ENCODE results near the gene HOXD1.

The HOXD1 gene

DNA sequence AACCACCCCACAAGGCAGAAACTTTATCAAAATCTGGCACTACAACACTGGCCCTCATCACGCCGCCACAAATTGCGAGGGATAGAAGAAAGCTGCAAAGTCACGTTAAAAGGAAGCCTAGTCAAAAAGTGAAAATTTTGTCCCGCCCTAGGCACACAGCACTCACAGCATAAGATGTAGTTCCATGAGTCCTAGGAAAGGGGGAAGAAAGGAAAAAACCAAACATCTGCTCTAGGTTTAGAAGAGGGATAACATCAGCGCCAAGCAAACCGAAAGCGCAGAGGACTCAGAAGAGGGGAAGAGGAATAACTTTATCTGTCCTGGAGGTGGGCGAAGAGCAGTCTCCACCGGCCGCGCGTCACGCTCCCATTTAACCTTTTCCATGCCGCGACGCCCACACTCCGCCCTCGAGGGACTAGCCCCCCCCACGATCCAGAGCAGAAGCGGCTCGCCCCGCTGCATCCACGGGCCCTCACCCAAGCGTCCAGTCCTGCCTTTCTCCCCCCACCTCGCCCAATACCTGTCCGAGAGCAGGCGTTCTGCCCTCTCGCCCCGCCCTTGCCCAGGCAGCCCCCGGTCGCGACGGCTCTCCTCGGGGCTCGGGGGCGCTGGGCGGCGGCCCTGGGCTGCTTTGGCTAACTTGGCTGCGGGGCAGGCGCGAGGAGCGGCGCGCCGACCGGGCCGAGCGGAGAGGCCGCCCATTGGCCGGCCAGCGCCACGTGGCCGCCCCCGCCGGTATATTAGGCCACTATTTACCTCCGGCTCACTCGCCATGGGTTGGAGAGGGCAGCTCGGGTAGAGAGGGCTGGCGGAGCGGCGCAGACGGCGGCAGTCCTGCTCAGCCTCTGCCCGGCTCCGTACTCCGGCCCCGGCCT, at the start of gene HOXD1:
HOXD1 (plus strand) TSS at position 770 of the 875 bp plus-strand sequence. CDS start 134 bp downstream, outside the sequence.
- DNase-seq = peak; percentile 48

DNA sequence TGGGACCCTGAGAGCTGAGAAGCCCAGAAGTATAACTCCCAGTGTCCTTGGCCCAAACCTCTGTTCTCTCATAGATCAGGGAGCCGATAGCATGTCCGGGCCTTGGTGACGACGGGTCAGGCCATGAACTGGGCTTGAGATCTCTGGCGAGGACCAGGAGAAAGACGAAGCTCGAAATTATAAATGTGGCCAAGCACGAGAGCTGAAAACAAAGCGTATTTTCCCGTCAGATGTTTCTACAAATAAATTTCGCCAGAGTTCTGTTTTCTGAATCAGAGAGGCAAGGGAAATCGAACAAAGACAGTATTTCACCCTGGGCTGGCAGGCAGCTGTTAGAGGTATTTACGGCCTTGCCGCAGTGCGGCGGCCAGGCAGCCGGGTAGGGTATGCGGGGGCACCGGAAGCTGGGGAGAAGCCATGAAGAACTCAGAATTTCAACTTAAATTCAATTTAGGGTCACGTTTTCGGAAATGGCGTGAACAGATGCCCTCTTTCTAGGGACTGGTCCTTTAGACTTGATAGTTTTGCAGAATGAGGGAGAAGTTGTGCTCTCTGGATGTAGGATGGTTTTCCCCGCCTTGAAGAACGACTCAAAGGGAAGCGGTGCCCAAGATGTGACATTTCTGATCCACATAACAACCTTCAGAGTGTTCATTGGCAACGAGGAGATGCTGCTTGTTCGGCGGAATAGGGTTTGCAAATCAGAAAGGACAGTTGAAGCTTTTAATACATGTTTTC, 49.4 kb upstream of the HOXD1 start:
- DNase-seq = no peak

DNA sequence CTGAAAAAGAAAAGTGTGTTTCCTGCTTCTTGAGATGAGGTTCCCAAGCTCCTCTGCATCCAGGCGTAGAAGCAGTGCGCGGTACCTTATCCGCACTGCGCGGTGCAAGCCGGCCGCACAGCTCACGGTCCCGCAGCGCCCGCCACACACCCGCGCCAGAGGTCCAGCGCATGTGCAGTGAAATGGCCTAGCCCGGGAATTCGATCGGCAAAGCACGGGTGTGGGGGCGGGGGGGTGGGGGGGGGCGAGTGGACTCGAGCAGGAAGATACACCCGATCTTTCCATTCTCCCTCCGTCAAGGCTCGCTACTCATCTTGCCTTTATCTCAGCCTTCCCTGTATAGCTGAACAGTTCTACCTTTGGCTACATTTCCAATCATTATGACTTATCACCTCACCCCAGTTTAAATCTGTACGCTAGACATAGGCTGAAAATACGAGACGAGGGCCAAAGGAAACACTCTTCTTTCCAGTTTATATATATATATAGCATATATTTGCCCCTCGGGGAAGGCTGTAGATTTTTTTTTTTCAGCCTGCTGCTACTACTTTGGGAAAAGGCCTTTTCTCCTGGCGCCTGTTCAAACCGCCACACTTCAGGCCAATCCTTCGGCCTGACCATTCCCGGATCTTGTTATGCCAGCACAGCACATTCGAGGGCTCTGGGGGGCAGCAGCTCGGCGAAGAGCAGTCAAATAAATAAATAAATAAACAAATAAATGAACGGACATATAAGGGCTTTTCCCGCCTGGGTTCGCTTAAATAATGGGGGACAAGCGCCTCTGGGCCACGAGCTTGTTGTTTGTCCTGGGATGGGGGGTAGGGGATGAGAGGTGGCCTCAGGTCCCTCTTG, 48.6 kb upstream of the HOXD1 start:
- no peak for DNase-seq

DNA sequence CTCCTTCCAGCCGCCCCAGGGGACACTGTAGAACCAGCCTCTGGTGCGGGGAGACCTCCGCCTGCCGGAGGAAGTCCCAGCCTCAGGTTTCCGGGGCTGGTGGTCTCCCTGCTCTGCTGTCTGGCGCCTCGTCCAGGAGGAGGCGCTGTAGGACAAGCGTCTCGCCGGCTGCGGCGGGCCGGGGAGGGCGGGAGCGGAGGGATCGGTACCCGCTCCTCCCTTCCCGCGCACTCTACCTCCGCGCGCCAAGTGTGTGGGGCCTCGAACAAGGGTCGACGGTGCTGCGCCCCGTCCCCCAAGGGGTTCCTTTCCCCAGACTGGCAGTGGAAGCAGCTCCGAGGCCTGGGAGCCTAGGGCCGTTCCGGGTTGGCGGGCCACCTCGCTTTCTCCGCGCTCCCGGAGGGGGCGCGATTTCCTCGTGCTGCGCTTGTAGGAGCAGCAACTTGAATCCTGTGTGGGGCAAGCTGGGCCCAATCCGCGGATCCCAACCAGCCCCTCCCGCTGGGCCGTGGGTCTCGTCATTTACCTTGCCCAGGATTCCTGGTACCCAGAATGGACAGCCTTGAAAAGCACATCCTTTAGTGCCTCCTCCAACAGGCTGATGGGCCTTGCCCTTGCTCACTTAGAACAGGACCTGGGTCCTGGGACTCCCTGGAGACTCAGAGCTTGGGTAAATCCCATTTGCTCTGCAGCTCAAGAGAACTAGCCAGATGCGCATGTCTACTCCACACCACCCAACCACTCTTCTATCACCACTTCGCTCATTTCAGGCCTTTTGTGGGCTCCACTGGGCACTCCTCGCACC, 47.8 kb upstream of the HOXD1 start:
- DNase-seq = peak; percentile 70

DNA sequence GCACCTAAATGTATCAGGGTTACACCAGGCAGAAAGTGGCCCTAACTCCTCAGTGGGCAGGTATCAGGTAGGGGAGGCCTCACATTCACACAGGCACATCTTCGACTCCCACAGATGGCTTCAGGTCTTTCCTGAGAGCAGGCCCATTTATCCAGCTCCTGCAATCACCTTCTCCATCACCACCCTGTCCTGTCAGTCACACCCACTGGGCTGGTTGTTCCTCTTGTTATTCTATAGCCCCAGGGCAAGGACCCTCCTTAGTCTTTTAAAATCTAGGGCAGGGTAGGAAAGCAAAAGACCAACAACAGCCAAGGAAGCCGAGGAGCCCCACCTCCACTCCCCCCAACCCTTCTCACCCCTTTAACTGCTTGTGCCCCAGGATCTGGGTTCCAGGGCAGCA, 46.2 kb upstream of the HOXD1 start:
- no peak for DNase-seq

DNA sequence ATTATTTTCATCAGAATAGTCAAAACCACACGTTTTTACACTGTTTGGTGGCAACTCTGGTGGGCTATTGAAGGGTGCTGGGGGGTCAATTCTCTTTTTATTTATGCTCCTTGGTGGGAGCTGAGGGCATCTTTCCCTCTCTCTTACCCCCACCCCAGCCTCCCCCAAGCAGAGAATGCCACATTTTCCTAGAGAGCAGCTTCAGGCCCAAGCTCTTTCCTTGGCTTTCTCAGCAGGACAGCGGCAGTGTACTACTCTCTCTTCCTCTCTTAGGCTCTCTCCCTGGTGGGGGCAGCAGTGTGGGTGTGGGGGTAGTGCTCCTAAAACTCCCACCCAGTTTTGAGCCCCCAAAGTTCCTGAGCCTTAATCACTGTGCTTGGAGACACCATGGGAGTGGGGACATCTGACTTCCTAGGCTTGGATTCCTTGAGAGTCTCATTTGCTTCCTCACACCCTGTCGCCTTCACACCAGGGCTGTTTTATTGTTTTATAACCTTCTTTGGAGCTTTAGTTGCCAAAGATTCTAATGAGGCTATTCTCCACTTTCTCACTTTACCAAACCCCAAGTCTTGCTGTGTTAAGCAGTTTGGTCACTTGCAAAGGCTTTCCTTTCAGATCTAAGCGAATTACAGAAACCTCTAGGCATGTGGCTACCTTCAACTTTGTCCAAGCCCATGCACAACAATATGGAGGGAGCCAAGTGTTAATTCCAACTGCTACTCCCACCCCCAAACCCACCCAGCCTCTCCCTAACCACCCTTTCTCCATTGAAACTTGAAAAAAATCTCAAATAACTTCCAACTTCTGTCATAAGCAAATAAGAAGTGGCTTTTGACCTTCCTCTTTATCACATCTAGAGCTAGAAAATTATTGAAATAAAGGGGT, 43.1 kb upstream of the HOXD1 start:
- DNase-seq = no peak

DNA sequence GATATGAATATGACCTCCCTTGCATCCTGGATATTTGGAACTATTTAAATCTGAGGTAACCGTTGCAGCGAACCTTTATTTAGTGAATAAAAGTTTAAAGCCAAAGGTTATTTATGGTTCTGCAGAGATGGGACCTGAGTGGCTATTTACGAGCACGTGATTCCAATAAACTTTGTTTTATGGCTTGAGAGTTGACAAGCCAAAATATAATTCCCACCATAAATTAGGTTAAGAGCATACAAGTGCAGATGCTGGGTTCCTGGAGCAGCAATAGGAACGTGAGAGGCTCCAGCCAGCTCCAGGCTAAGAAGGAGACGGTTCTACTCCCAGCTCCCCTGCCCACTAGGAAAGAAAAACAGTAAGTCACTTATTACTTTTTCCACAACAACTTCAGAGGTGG, 42.4 kb upstream of the HOXD1 start:
- DNase-seq = no peak

DNA sequence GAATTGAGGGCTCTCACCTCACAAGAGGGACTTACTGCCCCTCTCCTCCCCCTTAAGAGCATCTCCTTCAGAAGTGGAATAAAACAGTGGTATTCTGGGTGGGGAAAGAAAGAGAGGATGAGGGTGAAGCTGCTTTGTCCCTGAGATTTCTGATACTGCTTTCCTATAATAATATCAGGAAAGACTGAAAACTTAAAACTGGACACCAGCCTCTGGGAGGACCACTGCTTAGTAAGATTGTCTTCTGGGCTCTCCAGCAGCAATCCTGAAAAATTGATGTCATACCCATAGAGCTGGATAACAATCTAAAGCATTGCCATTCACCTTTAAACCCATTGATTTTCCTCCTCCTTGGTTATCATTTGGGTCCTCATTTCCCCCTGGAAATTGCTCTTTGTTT, 41.8 kb upstream of the HOXD1 start:
- DNase-seq = no peak

DNA sequence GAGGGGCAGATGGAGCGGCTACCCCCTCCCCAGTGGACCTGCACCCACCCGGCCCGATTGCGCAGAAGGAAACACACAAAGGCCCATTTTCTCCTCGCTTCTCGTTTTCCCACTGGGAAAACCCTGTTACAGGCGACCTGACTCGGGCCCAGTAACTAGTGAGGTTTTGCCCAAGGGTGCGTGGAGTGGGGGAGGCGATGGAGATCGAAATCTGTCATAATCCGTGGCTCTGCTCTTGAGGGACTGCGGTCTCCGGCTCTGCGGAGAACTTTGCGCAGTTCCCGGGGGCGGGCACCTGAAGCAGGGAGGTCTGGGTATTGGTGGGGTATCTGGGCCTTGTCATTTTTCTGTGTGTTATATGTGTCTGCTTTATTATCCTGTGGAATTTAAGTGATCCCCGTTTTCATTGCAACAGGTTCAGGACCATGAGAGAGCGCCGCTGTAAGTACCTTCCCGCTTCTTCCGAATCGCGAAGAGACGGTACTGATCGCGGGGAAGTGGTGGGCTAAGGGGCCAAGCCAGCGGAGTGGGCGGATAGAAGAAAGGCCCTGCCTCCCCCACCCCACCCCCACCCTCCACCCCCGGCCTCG, 41.2 kb upstream of the HOXD1 start:
- no peak for DNase-seq

DNA sequence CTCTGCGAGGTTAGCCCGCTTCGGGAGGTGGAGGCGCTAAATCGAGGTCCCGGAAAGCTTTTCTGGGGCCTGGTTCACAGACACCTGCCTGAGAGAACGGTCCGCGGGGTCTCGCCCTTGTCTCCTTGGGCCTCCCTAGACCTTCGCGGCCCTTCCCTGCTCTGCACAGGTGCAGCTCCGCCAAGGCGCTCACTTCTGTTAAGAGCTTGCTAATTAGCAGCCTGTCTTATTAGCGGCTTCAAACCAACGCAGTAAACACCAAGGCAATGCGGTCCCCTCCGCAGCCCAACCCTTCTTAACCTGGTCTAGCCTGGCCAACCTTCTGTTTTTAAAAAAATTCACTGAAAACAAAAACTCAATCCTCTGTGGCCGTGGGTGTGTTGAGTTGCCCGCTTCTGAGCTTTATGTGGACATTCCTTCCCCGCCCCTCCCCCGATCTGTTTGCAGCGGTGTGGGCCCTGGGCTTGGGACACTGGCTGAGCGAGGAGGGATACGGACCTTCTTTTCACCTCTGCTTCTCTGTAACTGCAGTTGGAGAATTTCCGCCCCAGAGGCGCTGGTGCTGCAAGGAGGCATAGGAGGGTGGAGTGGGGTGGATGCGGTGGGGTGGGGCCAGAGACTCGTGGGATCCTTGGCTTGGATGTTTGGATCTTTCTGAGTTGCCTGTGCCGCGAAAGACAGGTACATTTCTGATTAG, 40.5 kb upstream of the HOXD1 start:
- no peak for DNase-seq

DNA sequence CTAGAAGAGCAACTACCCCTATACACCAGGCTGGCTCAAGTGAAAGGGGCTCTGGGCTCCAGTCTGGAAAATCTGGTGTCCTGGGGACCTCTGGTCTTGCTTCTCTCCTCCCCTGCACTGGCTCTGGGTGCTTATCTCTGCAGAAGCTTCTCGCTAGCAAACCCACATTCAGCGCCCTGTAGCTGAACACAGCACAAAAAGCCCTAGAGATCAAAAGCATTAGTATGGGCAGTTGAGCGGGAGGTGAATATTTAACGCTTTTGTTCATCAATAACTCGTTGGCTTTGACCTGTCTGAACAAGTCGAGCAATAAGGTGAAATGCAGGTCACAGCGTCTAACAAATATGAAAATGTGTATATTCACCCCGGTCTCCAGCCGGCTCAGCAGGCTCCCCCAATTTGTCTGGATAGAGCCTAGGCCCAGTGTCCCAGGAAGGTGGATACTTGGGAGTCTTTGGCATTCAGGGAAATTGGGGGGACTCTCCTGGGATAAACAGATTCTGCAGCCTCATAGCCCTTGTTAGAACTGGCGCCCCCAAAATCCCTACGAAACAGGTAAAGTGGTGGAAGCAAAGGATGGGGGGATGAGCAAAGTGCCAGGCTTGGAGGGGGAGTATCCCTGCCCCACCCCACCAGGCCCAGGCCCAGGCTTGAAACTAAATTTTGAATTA, 39.6 kb upstream of the HOXD1 start:
- no peak for DNase-seq

DNA sequence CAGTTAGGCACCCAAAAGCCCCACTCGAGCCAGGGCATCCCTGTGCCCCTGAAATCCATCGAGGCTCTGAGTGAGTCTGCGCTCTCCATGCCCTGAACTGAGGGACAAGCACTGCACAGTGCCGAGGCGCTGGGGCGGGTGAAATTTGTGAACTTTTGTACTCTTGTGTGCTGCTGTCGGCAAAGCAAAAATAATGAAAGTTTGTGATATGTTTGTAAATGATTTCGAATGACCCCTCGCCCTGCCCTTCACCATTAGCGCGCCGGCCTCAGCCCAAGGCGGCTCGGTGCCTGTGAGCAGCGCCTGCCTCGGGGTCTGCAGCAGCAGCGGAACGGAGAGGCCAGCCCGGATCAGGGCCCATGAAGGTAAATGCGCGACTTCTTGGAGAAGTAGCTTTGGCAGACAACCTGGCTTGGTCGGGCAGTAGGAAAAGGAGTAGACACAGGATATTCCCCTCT, 39.0 kb upstream of the HOXD1 start:
- no peak for DNase-seq

DNA sequence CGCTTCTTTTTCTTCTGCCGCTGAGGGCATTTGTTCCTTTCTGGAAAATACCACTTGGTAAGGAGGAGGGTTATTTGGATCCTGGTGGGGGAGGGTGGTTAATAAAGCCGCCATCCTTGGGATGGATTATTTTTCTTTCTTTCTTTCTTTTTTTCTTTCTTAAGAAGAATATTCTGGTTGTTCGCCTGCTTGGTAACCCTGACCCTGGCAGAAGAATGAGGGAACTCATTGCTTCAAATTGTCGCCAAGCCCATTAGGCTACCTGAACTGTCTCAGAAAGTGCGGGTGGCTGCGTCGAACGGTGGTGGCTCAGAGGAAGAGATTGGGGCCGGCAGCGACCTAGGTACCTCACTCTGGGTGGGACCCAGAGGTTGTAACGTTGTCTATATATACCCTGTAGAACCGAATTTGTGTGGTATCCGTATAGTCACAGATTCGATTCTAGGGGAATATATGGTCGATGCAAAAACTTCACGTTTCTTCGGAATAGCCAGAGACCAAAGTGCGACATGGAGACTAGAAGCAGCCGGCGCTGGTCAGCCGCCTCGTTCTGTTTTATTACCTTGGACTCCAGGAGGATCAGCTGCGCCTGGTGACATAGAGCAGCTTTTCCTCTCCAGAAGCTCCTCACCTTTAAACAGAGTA, 38.4 kb upstream of the HOXD1 start:
- no peak for DNase-seq

DNA sequence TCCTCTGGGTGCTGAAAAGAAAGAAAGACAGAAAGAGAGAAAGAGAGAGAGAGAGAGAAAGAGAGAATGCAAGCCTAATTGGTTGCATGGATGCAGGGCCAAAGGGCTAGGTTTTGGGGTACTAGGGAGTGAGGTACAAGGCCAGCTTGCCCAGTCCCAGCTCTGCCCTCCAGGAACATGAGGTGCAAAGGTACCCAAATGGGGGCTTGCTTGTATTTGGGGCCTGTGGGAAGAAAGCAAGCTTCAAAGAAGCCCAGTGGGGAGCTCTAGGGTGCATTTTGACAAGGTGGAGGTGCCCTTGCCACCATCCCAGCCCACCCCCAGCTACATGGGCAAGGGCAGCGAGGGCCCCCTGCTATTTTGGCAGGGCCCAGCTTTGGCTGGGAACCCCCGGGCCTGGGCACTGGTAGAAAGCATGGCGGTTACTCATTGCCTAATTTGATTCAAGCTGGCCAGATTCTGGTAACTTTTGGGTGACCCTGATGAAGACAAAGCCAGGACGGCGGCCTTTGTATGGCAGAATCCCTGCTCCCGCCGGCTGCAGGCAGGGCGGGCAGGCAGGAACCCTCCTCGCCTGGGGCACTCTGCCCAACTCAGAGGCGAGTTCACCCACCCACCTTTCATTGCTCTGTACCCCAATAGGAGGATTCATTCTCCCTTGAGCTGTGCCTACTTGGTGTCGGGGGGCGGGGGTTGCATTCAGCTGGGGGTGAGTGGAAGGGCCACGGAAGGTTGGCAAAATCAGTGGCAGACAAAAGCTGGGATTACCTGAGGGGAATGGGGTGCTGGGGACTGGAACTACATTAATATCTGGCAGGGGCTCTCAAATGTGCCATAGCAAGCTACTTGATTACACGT, 37.7 kb upstream of the HOXD1 start:
- DNase-seq = no peak

DNA sequence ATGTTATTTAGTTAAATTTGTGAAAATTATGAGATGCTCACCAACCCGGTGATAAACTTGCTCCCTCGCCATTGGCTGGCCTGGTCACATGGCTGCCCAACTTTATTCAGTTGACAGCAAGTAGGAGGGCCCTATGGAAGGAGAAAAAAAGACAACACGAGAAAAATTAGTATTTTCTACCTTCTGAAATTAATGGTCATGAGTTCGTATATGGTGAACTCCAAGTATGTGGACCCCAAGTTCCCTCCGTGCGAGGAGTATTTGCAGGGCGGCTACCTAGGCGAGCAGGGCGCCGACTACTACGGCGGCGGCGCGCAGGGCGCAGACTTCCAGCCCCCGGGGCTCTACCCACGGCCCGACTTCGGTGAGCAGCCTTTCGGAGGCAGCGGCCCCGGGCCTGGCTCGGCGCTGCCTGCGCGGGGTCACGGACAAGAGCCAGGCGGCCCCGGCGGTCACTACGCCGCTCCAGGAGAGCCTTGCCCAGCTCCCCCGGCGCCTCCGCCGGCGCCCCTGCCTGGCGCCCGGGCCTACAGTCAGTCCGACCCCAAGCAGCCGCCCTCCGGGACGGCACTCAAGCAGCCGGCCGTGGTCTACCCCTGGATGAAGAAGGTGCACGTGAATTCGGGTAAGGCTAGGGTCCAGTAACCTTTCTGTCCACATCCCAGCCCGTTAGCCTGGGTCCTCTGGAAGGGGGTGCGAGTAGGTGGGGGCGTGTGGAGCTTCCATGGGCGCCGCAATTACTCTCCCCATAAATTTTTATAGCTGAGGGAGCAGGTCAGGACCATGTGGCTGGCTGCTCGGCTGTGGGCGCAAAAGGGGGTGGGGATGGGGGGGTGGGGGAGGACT, 36.8 kb upstream of the HOXD1 start, which contains the start of gene HOXD4:
HOXD4 (plus strand) TSS at position 109 of the 846 bp plus-strand sequence; CDS start at position 193, 84 bp downstream.
- DNase-seq = no peak

DNA sequence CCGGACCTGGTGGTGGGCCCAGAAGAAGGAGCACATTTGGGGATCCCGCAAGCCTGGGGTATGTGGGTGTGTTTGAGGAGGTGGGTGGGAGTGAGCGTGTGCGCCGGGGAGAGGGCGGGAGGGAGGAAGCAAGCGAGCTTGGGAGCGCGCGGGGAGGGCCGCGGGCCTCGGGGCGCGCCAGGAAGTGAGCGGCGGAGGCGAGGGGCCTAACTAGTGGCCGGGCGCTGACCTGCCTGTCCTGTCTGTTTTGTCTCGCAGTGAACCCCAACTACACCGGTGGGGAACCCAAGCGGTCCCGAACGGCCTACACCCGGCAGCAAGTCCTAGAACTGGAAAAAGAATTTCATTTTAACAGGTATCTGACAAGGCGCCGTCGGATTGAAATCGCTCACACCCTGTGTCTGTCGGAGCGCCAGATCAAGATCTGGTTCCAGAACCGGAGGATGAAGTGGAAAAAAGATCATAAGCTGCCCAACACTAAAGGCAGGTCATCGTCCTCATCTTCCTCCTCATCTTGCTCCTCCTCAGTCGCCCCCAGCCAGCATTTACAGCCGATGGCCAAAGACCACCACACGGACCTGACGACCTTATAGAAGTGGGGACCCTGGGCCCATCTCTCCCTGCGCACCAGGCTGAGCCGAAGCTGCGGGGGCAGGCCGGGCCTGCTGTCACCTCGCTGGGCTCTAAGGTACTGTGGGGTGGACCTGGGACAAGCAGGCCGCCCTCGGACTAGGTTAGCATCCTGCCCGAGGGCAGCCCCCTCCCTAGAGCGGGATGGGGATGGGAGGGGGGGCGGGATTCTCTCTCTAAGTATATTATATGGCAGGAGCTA, 35.9 kb upstream of the HOXD1 start:
- DNase-seq = no peak
